ENCODE data around the gene CDH20.

Gene CDH20

DNA sequence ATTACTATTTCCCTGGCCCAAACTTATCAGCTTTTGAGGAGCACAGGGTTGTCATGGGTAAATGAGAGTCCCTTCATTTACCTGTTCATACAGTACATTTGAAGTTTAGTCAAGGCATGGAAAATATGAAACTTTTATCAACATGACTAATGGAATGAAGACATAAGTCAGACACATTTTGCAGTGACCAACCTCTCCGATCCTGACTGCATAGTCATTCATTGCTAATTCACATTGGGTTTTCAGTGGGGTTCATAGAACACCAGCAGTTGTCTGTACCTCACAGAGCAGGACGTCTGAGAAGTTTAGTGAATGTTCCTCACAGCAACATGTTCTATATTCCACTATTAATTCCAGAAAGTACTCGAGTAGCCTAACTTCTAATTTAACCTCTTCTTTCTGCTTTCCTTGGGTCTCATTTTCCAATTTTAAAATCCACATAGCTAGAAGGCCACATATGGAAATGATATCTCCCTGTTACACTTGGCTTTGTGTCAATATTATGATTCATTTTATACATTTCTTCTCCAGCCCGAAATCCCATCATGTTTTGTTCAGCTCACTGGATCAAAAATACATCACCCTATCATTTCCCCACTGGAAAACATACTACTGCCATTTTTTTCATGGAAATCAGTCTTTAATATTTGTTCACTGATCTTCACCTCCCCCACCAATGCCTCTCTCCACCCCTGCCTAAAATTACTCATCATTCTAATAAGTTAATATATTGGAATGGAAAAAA, 65.9 kb downstream of the CDH20 start:
- H3K4me3 ChIP-seq (ENCODE audit: low read depth, low read length), result no peak overlapping the region
- TF ChIP-seq, protein P1, sequence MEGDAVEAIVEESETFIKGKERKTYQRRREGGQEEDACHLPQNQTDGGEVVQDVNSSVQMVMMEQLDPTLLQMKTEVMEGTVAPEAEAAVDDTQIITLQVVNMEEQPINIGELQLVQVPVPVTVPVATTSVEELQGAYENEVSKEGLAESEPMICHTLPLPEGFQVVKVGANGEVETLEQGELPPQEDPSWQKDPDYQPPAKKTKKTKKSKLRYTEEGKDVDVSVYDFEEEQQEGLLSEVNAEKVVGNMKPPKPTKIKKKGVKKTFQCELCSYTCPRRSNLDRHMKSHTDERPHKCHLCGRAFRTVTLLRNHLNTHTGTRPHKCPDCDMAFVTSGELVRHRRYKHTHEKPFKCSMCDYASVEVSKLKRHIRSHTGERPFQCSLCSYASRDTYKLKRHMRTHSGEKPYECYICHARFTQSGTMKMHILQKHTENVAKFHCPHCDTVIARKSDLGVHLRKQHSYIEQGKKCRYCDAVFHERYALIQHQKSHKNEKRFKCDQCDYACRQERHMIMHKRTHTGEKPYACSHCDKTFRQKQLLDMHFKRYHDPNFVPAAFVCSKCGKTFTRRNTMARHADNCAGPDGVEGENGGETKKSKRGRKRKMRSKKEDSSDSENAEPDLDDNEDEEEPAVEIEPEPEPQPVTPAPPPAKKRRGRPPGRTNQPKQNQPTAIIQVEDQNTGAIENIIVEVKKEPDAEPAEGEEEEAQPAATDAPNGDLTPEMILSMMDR (IDR thresholded peaks at IDR 0.05; ENCODE audit: low read depth, low read length, missing control alignments), result no peak
- no peak for DNase-seq (ENCODE audit: low read depth)

DNA sequence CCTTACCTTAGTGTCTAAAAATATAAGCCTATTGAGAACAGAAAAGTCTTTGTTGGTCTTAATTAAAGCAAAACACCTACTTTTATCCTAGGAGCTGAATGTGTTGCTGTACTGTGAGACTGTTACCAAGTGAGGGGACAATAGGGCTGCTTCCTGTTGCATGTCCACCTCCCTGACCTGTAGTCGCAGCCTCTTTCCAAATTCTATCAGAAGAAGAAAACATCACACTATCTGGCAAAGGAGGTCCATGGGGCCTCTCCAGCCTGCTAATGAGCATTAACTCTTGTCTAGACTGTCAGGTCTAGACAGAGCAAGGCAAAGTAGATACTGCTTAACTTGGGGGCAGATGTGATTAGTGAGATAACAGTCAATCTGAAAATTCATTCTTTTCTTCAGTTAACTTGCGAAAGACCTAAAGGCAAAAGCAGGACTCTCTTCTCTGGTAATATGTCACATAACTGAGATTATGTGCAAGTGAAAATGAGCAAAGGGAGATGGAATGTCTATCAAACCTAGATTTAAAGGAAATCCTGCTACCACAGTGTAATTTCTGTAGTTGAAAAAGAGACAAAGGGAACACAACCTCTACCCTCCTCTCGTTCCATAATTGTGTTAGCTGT, 66.9 kb downstream of the CDH20 start:
- H3K4me3 ChIP-seq (ENCODE audit: low read depth, low read length), result no peak overlapping the region
- DNase-seq (ENCODE audit: low read depth), result no peak
- TF ChIP-seq, protein P1 (IDR thresholded peaks at IDR 0.05; ENCODE audit: low read depth, low read length, missing control alignments), result no peak

DNA sequence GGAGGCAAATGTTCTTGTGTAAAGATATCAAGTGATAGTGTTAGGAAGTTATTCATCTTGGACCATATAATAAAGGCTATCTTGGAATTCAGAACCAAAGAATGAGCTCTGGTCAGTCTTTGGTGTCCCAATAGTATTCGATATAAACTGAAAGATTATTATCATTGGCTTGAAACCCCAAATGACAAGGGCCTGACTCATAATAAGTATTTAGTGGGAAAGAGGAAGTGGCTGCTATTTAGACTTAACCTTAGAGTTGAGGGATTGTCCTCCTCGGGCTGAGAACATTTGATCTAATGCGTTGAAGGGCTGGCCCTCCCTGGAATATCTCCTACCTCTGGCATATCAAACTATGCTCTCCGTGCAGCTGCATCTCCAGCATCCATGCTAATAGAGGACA, 67.5 kb downstream of the CDH20 start:
- TF ChIP-seq, protein P1 (IDR thresholded peaks at IDR 0.05; ENCODE audit: low read depth, low read length, missing control alignments), result no peak
- DNase-seq (ENCODE audit: low read depth), result no peak
- H3K4me3 ChIP-seq (ENCODE audit: low read depth, low read length), result no peak overlapping the region

DNA sequence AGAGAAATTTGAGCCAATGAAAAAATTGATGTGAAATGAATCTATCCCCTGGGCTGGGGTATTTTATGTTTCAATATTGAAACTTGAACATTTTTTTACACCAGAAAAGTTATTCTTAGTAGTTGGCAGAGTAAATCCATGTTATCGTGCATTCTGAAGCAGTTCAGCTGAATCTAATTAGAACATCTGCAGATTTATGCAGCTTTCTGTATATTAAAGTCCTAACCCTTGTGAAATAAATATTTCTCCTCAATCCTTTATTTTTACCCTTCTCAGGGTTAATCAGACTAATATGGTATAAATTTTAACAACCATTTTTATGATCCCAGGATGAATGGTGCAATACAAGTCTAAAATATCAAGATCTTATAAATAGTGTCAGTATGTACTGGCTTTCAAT, 69.5 kb downstream of the CDH20 start:
- TF ChIP-seq, protein P1 (IDR thresholded peaks at IDR 0.05; ENCODE audit: low read depth, low read length, missing control alignments), result no peak
- DNase-seq (ENCODE audit: low read depth), result no peak
- no peak overlapping the region for H3K4me3 ChIP-seq (ENCODE audit: low read depth, low read length)

DNA sequence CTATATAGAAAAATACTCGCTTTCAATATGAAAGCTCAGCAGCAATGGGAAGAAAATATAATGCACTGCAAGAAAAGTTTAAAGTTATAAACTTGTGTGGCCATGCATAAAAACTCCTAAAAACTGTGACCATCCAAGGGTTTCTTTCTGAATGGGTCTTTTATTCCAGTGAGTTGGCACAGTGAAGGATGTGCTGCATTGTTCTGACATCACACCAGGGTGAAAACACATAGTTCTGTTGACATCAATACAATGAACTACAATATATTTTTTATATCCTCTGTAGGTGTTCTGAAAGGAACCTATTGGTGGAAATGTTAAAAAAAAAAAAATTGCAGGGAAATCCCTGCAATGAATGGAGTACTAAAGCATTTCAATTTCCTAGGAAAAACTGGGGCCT, 80.2 kb downstream of the CDH20 start:
- no peak overlapping the region for H3K4me3 ChIP-seq (ENCODE audit: low read depth, low read length)
- TF ChIP-seq, protein P1 (IDR thresholded peaks at IDR 0.05; ENCODE audit: low read depth, low read length, missing control alignments), result no peak
- no peak for DNase-seq (ENCODE audit: low read depth)

DNA sequence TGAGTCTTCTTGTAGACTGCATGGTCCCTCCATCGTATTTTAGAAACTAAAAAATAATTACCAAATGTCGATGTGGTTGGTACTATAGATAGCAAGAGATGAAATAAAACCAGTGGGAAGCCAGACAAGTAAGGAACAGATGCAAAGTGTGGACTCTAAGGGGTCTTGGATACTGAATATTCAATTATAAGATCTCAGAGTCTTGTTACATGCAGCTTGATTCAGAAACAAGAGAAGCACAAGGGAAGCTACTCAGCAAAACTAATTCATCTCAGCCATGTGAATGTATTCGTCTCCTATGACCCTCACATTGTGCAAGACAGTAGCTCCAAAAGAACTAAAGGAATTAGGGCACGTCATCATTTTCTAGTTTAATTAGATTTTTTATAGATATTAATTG, 80.9 kb downstream of the CDH20 start:
- no peak for DNase-seq (ENCODE audit: low read depth)
- TF ChIP-seq, protein P1 (IDR thresholded peaks at IDR 0.05; ENCODE audit: low read depth, low read length, missing control alignments), result no peak
- no peak overlapping the region for H3K4me3 ChIP-seq (ENCODE audit: low read depth, low read length)

DNA sequence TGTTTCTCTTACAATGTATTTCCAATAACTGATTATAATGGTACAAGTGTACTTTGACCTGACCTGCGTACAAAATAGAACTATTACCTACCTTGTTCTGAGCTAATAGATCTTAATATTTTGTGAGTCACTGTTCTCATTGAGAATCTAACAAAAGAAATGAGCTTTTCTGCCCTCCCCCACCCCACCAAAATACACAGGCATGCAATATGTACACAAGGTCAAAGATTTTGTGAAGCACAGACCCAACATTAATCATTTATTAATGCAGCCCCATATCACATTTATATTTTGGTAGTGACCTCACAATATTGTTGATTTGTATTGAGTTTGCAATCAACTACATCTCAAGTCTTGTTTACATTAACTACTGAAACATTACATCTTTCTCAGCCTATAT, 86.5 kb downstream of the CDH20 start:
- TF ChIP-seq, protein P1 (IDR thresholded peaks at IDR 0.05; ENCODE audit: low read depth, low read length, missing control alignments), result no peak
- DNase-seq (ENCODE audit: low read depth), result no peak
- H3K4me3 ChIP-seq (ENCODE audit: low read depth, low read length), result no peak overlapping the region

Data from GM12864 (cell line).